Glomerular visceral epithelial cell (primary cell): ENCODE results near the gene TAF3.
"Not testable (repeated sequence)": the region's sequence is repeated elsewhere in the genome, so short reads cannot be mapped to it uniquely, and the experiment has no call there.

Source experiments
- DNase-seq: peaks from one replicate; pipeline ENCODE4 v3.0.0-alpha.2; 2016; ENCODE audit errors: extremely low spot score

TAF3 gene

DNA sequence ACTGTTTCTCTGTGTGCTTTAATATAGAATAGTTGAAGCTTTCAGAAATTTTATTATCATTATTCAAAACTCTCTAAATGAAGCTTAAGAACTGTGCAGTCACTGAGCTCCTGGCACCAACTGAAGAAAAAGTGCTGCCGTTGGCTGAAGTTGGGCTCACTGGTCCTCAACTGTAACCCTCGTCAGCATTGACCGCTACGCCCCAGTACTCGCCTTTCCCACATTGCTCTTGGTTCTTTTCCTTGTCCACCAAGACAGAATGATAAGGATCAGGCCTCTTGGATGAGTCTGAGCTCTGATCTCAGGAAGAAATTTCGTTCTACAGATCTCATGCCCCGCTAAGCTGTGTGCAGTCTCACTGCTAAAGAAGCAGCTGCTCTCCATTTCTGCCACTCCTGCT is 7.9 kb upstream of the TAF3 start:
- DNase-seq: no peak

DNA sequence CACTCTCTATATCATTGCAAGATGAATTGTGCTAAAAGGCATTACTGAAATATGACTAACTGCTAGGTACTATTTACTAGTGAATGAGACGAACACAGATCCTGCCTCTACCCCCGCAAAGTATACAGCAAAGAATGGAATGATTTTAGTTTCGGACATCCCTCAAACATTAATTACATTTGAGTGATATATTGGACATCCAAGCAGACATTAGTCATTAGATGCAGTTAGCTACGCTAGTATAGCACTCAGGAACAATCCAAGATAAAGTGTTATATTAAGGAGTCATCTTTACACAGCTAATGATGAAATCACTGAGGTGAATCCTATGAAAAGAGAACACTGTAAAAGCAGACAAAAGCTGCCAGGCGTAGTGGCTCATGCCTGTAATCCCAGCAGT is 7.3 kb upstream of the TAF3 start:
- no peak for DNase-seq

DNA sequence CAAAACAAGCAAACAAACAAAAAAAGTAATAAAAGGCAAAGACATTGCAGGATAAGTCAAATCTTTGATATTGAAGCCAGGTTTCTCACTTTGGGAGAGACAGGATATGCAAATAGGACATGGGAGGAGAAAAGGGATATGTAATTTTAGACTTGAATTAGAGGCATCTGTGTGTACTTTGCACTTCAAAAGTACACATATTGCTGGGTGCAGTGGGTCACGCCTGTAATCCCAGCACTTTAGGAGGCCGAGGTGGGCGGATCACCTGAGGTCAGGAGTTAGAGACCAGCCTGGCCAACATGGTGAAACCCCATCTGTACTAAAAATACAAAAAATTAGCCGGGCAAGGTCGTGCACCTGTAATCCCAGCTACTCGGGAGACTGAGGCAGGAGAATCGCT is 6.6 kb upstream of the TAF3 start:
- not testable (repeated sequence) for DNase-seq

GRCh38 chr10:7813481-7813880 is 4.8 kb upstream of the TAF3 start:
- no peak for DNase-seq

- DNase-seq: no peak
These were observed 729 bp upstream of the TAF3 start for GRCh38 chr10:7817576-7817975.

DNA sequence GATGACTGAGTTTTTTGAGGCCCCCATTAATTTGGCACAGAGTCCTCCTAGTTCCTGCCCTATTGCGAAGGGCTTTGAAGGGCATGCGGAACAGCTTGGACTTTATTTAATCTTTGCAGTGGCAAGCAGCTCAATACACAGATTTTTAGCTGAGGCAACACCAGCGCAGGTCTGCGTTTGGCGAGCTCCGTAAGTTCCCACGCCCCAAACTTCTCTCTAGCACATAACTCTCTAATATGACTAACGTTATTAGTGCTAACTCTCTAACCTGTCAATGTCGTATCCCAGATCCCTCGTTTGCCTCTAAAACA is 366 bp upstream of the TAF3 start:
- no peak for DNase-seq

GRCh38 chr10:7819121-7819460 is 786 bp downstream of the TAF3 start:
- peak; percentile 39 for DNase-seq

DNA sequence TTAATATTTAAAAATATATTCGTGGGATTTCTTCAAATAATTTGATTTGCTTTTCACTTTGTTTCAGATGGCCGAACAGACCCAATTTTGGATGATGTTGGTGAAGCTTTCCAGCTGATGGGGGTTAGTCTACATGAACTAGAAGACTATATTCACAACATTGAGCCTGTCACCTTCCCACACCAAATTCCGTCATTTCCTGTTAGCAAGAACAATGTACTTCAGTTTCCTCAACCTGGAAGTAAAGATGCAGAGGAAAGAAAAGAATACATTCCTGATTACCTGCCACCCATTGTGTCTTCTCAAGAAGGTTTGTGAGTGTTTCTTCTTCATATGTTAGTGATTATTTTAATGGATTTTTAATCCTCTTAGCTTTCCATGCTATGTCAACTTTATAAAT is 5.9 kb downstream of the TAF3 start:
- DNase-seq: no peak

GRCh38 chr10:7826971-7827370 is 8.7 kb downstream of the TAF3 start:
- peak; percentile 60 for DNase-seq

DNA sequence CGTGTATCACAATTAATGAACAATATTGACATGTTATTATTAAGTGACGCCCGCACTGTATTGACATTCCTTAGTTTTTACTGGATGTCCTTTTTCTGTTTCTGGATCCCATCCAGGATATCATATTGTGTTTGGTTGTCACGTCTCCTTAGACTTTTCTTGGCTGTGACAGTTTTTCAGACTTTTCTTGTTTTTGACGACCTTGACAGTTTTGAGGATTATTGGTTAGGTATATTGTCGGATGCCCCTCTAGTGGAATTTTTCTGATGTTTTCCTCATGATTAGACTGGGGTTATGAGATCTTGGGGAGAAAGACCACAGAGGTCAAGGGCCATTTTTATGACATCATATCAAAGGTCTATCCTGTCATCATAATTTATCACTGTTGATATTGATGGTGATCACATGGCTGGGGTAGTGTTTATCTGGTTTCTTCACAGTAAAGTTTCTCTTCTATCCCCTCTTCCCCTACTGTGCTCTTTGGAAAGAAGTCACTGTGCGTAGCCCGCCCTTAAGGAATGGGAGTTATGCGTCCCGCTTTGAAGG is 11.1 kb downstream of the TAF3 start:
- no peak for DNase-seq

GRCh38 chr10:7832060-7832459 is 13.8 kb downstream of the TAF3 start:
- DNase-seq: no peak

DNA sequence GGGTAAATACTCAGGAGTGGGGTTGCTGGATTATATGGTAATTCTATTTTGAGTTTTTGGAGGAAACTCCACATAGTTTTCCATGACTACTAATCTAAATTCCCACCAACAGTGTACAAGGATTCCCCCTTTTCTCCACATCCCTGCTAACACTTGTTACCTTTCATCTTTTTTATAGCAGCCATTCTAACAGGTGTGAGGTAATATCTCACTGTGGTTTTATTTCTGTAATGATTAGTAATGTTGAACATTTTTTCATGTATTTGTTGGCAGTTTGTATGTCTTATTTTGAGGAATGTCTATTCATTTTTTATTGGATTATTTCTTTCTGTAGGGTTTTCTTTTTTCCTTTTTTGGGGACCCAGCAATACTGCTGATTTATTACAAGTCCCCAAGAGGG is 14.9 kb downstream of the TAF3 start:
- no peak for DNase-seq

DNA sequence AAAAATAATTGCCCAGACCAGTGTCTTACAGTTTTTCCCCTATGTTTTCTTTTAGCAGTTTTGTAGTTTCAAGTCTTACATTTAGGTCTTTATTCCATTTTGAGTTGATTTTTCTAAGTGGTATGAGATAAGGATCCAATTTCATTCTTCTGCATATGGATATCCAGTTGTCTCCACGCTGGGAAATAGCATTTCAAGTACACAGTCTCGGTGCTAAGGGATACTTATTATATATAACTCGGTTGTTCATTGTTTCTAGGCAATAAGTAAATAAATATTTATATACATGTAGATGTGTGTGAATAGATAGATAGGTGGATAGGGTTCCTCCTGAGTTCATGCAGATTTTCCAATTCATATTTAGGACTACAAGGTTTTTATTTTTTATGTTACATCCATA is 16.0 kb downstream of the TAF3 start:
- no peak for DNase-seq

DNA sequence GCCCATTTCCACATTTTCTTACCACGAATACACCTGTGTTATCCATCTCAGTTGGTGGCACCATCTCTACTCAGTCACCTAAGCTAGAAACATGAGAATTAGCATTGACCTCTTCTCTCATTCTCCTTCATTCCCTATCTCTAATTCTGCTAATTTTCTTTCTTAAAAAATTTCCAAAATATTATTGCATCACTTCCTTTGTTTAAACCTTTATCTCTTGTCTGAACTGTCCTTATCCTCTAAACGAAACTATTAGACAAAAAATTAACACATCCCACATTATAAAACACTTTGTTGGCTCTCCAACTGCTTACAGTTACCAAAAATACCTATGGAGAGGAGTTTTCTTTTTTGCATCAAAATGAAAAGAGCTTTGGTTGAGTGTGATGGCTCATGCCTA is 18.3 kb downstream of the TAF3 start:
- no peak for DNase-seq

- no peak for DNase-seq
These were observed 28.3 kb downstream of the TAF3 start for GRCh38 chr10:7846591-7846990.

DNA sequence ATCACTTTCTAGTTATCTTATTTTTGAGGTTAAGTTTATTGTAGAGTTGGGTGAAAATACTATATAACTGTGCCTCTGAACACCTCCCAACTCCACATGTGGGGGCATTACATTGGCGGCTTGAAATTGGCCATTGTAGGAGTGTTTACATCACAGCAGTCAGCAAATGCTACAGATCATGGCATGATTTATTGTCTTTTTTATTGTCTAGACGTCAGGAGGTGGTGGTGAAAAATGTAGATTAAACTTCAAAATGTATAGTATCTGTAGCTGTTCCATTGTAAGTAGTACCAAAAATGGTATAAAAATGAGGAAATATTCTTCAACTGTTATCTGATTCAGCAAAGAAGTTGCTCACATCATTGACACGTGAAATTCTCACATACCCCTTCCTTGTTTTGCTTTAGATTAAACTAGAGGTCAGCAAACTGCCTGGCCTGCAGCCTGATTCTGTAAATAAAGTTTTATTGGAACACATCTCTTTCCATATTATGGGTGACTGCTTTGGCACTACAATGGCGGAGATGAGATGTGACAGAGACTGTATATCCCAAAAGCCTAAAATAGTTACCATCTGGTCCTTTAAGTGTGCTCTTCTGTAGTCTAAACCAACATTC is 35.0 kb downstream of the TAF3 start:
- no peak for DNase-seq

DNA sequence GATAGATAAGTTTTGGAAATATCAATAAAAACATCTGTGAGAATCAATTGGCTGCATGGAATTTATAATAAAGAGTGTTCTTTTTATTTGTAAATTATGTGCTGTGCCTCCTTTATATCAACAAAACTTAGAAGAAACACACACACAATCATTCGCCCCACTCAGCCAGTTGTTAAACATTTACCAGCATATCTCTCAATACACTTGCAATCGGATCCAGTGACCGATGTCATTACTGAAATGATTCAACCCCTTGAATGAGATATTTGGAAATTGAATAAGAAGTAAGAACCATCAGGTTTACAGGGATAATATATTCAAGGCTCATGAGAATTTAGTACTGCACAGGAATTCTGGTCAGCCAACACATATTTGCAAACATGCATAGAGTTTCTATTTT is 35.6 kb downstream of the TAF3 start:
- no peak for DNase-seq

DNA sequence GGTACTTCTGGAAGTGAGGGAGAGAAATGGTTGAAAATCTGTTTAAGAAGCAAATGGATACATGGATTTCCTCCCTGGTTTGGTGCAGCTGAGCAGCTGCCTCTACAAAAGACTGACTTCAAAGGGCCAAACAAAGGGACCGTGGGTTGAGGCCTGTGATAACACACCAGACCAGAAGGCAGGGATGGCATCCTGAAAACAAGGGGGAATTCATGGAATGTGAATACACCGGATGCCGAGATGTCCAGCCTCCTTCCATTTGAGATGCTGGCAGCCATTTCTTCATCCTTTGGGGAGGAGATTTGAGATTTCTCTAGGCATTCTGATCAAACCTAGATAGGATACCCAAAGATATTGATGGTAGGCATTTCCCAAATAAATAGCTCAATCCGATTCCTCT is 36.9 kb downstream of the TAF3 start:
- no peak for DNase-seq

- DNase-seq: no peak
These were observed 38.4 kb downstream of the TAF3 start for GRCh38 chr10:7856678-7857077.

- DNase-seq: peak; percentile 8
These were observed 39.0 kb downstream of the TAF3 start for GRCh38 chr10:7857262-7857661.

- no peak for DNase-seq
These were observed 43.3 kb downstream of the TAF3 start for GRCh38 chr10:7861509-7862120.

DNA sequence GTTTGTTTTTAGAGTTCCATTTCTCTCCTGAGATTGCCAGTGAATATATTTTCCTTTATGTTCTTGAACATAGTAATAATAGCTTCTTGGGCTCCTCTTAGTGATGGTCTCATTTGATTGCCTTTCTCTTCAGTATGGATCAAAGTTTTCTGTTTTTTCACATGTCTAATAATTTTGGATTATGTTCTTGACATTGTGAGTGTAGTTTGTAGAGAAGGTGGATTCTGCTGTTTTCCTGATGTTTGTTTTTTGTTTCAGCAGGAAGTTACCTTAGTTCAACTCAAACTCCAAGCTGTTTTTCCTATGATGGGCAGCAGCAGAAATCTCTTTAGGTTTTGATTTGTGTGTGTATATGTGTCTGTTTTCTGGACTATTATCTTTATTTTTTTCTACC is 43.8 kb downstream of the TAF3 start:
- DNase-seq: no peak

GRCh38 chr10:7866176-7866575 is 47.9 kb downstream of the TAF3 start:
- DNase-seq: no peak

DNA sequence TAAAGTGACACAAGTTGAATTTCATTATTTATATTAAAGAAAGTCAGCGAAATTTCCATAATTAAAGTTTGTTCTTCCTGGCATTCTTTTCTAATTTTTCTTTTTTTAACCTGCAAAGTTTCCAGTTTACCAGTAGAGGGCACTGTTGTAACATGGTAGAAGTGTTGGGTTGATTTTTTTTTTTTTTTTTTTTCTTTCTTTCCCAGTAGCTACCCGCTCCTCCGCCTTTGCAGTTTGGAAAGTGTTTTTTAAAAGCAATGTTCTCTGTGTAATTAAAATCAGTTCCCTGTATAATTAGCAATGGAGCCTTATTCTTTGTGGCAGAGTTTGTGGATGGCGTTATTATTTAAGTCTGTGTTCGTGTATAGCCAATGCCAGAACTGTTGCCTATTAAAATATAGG is 53.7 kb downstream of the TAF3 start:
- DNase-seq: peak; percentile 22
